ENCODE measurements around the gene FAAP24.

GRCh38 chr19:32998722-32999121 is 26.7 kb downstream of the FAAP24 start:
- TF ChIP-seq CTCF (IDR thresholded peaks at IDR 0.05 in 4 of 5, conservative IDR thresholded peaks at IDR 0.05 in 1 of 5) (no peak), POLR2A (IDR thresholded peaks at IDR 0.05) (no peak)

All from gastrocnemius medialis (tissue), 4 donors.